EH (cell line): ENCODE data around the gene C20orf204.
"Not testable (repeated sequence)": the region's sequence is repeated elsewhere in the genome, so short reads cannot be mapped to it uniquely, and the experiment has no call there.

Experiments used
- DNase-seq: peaks from one replicate; pipeline ENCODE4 v3.0.0-alpha.2; 2015; ENCODE audit warnings: low read depth

The C20orf204 gene

GRCh38 chr20:64083378-64083803 is 47.4 kb downstream of the C20orf204 start:
- DNase-seq: peak; percentile 71

GRCh38 chr20:64083804-64084684 is 48.1 kb downstream of the C20orf204 start, which contains the start of gene LKAAEAR1:
TSS of gene LKAAEAR1 (minus strand) at chr20:64084398. CDS start at chr20:64084219, 179 bp downstream.
- no peak for DNase-seq

DNA sequence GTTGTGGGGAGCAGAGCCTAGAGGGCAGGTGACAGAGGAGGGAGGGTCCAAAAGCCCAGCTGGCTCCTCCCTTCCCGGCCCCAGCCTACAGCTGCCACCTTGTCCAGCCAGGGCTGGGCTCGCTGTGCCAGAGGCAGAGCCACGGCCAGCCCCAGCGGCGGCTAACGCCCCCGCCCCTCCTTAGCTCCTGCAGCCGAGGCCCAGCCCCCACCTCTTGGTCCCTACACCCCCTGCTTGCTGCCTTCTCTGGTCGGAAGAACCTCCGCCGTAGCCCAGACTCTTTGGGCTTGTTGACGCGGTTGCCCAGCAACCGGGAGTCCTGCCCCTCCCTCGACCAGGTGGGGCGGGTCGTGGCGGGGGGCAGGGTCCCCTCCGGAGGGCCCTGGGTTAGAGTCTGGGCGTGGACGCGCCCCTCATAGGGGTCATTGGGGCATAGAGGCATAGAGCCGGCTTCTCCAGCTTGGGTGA is 48.7 kb downstream of the C20orf204 start:
- DNase-seq: no peak

- no peak for DNase-seq
Measured at GRCh38 chr20:64086801-64087200, 50.8 kb downstream of the C20orf204 start.

DNA sequence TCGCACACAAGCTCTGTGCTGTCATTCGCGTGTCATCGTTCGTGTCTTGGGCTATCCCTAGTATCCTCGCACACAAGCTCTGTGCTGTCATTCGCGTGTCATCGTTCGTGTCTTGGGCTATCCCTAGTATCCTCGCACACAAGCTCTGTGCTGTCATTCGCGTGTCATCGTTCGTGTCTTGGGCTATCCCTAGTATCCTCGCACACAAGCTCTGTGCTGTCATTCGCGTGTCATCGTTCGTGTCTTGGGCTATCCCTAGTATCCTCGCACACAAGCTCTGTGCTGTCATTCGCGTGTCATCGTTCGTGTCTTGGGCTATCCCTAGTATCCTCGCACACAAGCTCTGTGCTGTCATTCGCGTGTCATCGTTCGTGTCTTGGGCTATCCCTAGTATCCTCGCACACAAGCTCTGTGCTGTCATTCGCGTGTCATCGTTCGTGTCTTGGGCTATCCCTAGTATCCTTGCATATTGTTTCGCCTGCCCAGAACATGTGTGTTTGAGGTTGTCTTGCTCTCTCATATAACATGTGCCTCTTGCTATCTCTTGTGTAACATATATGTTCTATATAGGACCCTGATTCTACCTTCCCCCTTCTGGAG is 51.3 kb downstream of the C20orf204 start:
- not testable (repeated sequence) for DNase-seq

- not testable (repeated sequence) for DNase-seq
Measured at GRCh38 chr20:64088586-64088985, 52.6 kb downstream of the C20orf204 start.
